Chondrocyte (in vitro differentiated cells): ENCODE data around the gene MDM1. TPM values are rescaled to one million over a fixed set of nuclear protein-coding genes. Genes with fewer than 3 reads are reported as not detected.

Experiments
- DNase-seq: peaks from one replicate; pipeline ENCODE4 v3.0.0; 2021; ENCODE audit warnings: mixed read lengths, low spot score
- H3K27ac Mint-ChIP-seq: one replicate; pipeline ENCODE4 v1.8.0; 2021; ENCODE audit warnings: mild to moderate bottlenecking, moderate library complexity, mixed read lengths; ENCODE audit not compliant: unreplicated experiment
- H3K27me3 Mint-ChIP-seq: 2 replicates; pipeline ENCODE4 v1.8.0; 2021; ENCODE audit warnings: low read depth, mixed read lengths
- H3K36me3 Mint-ChIP-seq: 2 replicates; pipeline ENCODE4 v1.8.0; 2021; ENCODE audit warnings: low read depth, mixed read lengths
- H3K4me1 Mint-ChIP-seq: 2 replicates; pipeline ENCODE4 v1.8.0; 2021; ENCODE audit warnings: low read depth, mild to moderate bottlenecking, mixed read lengths
- H3K4me3 Mint-ChIP-seq: one replicate; pipeline ENCODE4 v1.8.0; 2021; ENCODE audit warnings: mild to moderate bottlenecking, moderate library complexity, mixed read lengths; ENCODE audit not compliant: unreplicated experiment
- H3K9me3 Mint-ChIP-seq: 2 replicates; pipeline ENCODE4 v1.8.0; 2021; ENCODE audit warnings: low read depth, mixed read lengths
- CTCF ChIP-seq: fragments of 200-600 bp; sonication (generic); IDR thresholded peaks from 2 replicates; pipeline ENCODE4 v1.5.0; 2021; ENCODE audit warnings: antibody characterized with exemption, mild to moderate bottlenecking, moderate library complexity
- total RNA-seq: library from RNA; stranded (reverse); gene quantifications from 3 replicates; pipeline ENCODE4 v1.2.1, GENCODE V29; 2021

Gene MDM1
- total RNA-seq, 1 donor from 2014 or later, result 9.5 TPM

DNA sequence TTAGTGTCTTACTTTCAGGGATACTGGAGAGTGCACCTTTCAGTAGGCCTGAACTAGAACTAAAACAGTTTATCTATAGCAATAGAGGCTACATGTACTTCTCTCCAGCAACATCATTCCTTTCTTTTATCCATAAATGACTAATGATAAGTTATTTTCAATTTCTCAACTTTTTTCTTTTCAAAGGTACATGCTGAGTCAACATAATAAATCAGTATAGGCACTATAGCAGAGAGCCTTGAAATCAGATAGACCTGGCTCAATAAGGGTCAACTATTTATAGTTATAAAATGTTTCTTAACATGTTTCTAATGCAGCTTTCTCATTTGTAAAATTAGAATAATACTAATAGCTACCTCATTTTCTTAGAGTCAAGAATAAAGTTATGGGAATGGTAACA, 84.4 kb downstream of the MDM1 start:
- no peak for TF ChIP-seq CTCF
- H3K4me3 Mint-ChIP-seq, result no peak overlapping the region
- peaks cover 14% of the 10 kb centered on the region for H3K4me1 Mint-ChIP-seq
- no peaks in the 10 kb centered on the region for H3K27me3 Mint-ChIP-seq
- no peaks in the 10 kb centered on the region for H3K36me3 Mint-ChIP-seq
- no peak for DNase-seq
- H3K27ac Mint-ChIP-seq, result no peak overlapping the region
- no peaks in the 10 kb centered on the region for H3K9me3 Mint-ChIP-seq

- Mint-ChIP-seq H3K4me1 (peaks cover 20% of the 10 kb centered on the region), H3K4me3 (no peak overlapping the region), H3K27me3 (no peaks in the 10 kb centered on the region), H3K27ac (peak overlapping the region; percentile 62), H3K36me3 (no peaks in the 10 kb centered on the region), H3K9me3 (no peaks in the 10 kb centered on the region)
- no peak for DNase-seq
- no peak for TF ChIP-seq CTCF
Measured at GRCh38 chr12:68246350-68246749, 85.8 kb downstream of the MDM1 start.

DNA sequence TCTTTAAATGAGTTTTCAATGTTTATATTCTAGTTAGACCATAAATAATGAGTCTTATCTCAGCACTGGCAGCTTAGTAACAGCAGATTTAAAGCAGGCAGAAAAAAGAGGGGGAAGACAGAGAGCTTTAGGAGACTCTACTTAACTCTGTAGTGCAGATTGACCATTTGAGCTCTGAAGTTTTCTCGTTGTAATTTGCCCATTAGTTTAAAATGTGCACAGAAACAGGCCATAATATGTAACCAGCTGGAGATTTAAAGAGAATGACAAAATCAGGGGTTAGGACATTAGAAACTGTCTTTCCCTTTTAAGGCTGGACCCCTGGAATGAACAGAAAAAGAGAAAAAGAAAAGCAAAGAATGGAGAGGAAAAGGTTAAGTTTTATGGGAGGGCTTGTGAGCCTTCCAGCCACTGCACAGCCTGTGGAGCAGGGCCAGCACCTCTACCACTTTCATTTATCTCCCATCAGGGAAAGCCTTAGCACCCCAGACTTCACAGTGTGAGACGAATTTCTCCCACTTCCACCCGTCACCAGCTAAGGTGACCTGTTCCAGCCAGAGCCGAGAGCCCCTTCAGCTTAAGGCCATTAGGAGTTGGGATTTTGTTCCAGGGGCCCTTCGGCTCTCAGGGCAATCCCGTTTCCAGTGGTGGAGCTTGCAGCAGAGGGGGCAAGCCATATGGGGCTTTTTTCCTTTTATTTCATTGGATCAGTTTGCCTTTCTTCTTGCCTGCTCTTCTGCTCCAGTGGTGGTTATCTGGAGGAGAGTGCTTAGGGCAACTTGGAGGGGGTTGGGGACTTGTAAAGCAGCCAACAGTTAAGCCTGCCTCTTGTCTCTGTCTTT, 86.8 kb downstream of the MDM1 start:
- Mint-ChIP-seq H3K4me1 (peaks cover 29% of the 10 kb centered on the region), H3K36me3 (no peaks in the 10 kb centered on the region), H3K9me3 (no peaks in the 10 kb centered on the region), H3K4me3 (no peak overlapping the region), H3K27ac (peak overlapping the region; percentile 56), H3K27me3 (no peaks in the 10 kb centered on the region)
- TF ChIP-seq CTCF, result no peak
- no peak for DNase-seq

Other genes with a start within 250 kb of the MDM1 start
- not detected in 3 replicates for gene IFNG, start 172.6 kb downstream of the MDM1 start, total RNA-seq
- gene IL26, start 106.6 kb downstream of the MDM1 start, total RNA-seq, result 0.67 to 2.5 TPM in 2 of 3 replicates, not detected in the other
- not detected in 3 replicates for gene IL22, start 78.8 kb downstream of the MDM1 start, total RNA-seq